Measurements from ENCODE around the gene AGO4. TPM values are rescaled to one million over a fixed set of nuclear protein-coding genes. Genes with fewer than 3 reads are reported as not detected.

The AGO4 gene
- total RNA-seq, 2 donors from 2014 or later: 17.6 to 20.5 TPM

GRCh38 chr1:35838693-35839245 lies 31.0 kb downstream of the AGO4 start:
- Histone ChIP-seq H3K27me3 (ENCODE audit: control insufficient read depth, insufficient read depth, low read length, poor library complexity, severe bottlenecking) (no peaks in the 10 kb centered on the region), H3K4me1 (ENCODE audit: control insufficient read depth, insufficient read depth, low read length) (no peaks in the 10 kb centered on the region), H3K27ac (ENCODE audit: low read depth, low read length) (no peak overlapping the region), H3K4me3 (ENCODE audit: low read length) (no peak overlapping the region), H3K36me3 (ENCODE audit: control insufficient read depth, insufficient read depth, low read length) (peaks cover 61% of the 10 kb centered on the region), H3K9me3 (ENCODE audit: control insufficient read depth, low read length) (peaks cover 16% of the 10 kb centered on the region), H3K9ac (ENCODE audit: extremely low read depth, low read length, poor library complexity, severe bottlenecking) (no peak overlapping the region)
- 90 to 92% methylated on average over 3 to 7 of the region's 8 CpGs for WGBS, 2 experiments (ENCODE audit: insufficient coverage in 1 of 2, insufficient read length in 1 of 2)
- peaks cover 78% of the 10 kb centered on the region for H3K36me3 Mint-ChIP-seq (ENCODE audit: low read depth)
- no peaks in the 10 kb centered on the region for H3K27me3 Mint-ChIP-seq (ENCODE audit: insufficient read depth)
- no peak for TF ChIP-seq CTCF (conservative IDR thresholded peaks at IDR 0.05)
- H3K4me1 Mint-ChIP-seq: no peaks in the 10 kb centered on the region
- DNase-seq: no peak
- H3K27ac Mint-ChIP-seq: no peak overlapping the region
- H3K9me3 Mint-ChIP-seq: peaks cover 16% of the 10 kb centered on the region
- no peak overlapping the region for H3K4me3 Mint-ChIP-seq

GRCh38 chr1:35844826-35845225 lies 37.0 kb downstream of the AGO4 start:
- 77 to 85% methylated on average over 1 of the region's 1 CpG for WGBS, 2 experiments (ENCODE audit: insufficient coverage in 1 of 2, insufficient read length in 1 of 2)
- Histone ChIP-seq H3K4me1 (ENCODE audit: control insufficient read depth, insufficient read depth, low read length) (no peaks in the 10 kb centered on the region), H3K4me3 (ENCODE audit: low read length) (no peak overlapping the region), H3K9ac (ENCODE audit: extremely low read depth, low read length, poor library complexity, severe bottlenecking) (no peak overlapping the region), H3K36me3 (ENCODE audit: control insufficient read depth, insufficient read depth, low read length) (peaks cover 36% of the 10 kb centered on the region), H3K9me3 (ENCODE audit: control insufficient read depth, low read length) (no peaks in the 10 kb centered on the region), H3K27ac (ENCODE audit: low read depth, low read length) (peak overlapping the region; percentile 51), H3K27me3 (ENCODE audit: control insufficient read depth, insufficient read depth, low read length, poor library complexity, severe bottlenecking) (no peaks in the 10 kb centered on the region)
- H3K27ac Mint-ChIP-seq: peak overlapping the region; percentile 41
- H3K36me3 Mint-ChIP-seq (ENCODE audit: low read depth): peaks cover 47% of the 10 kb centered on the region
- H3K4me1 Mint-ChIP-seq: peaks cover 6% of the 10 kb centered on the region
- no peak for TF ChIP-seq CTCF (conservative IDR thresholded peaks at IDR 0.05)
- H3K9me3 Mint-ChIP-seq: no peaks in the 10 kb centered on the region
- no peaks in the 10 kb centered on the region for H3K27me3 Mint-ChIP-seq (ENCODE audit: insufficient read depth)
- H3K4me3 Mint-ChIP-seq: no peak overlapping the region
- no peak for DNase-seq

GRCh38 chr1:35845766-35846165 lies 38.0 kb downstream of the AGO4 start:
- no peaks in the 10 kb centered on the region for H3K27me3 ChIP-seq (ENCODE audit: control insufficient read depth, insufficient read depth, low read length, poor library complexity, severe bottlenecking)
- WGBS, 2 experiments (ENCODE audit: insufficient coverage in 1 of 2, insufficient read length in 1 of 2): 91 to 100% methylated on average over 1 of the region's 1 CpG

More at GRCh38 chr1:35845766-35846165, 38.0 kb downstream of the AGO4 start:
- H3K4me1 ChIP-seq (ENCODE audit: control insufficient read depth, insufficient read depth, low read length): no peaks in the 10 kb centered on the region
- Mint-ChIP-seq H3K4me3 (no peak overlapping the region), H3K27ac (peak overlapping the region; percentile 48), H3K4me1 (peaks cover 6% of the 10 kb centered on the region), H3K27me3 (ENCODE audit: insufficient read depth) (no peaks in the 10 kb centered on the region), H3K36me3 (ENCODE audit: low read depth) (peaks cover 51% of the 10 kb centered on the region), H3K9me3 (no peaks in the 10 kb centered on the region)
- no peaks in the 10 kb centered on the region for H3K9me3 ChIP-seq (ENCODE audit: control insufficient read depth, low read length)
- H3K27ac ChIP-seq (ENCODE audit: low read depth, low read length): no peak overlapping the region
- no peak for TF ChIP-seq CTCF (conservative IDR thresholded peaks at IDR 0.05)
- no peak overlapping the region for H3K9ac ChIP-seq (ENCODE audit: extremely low read depth, low read length, poor library complexity, severe bottlenecking)
- H3K4me3 ChIP-seq (ENCODE audit: low read length): no peak overlapping the region
- DNase-seq: no peak
- peaks cover 40% of the 10 kb centered on the region for H3K36me3 ChIP-seq (ENCODE audit: control insufficient read depth, insufficient read depth, low read length)
